ENCODE results near the gene MYO9B.

The MYO9B gene

DNA sequence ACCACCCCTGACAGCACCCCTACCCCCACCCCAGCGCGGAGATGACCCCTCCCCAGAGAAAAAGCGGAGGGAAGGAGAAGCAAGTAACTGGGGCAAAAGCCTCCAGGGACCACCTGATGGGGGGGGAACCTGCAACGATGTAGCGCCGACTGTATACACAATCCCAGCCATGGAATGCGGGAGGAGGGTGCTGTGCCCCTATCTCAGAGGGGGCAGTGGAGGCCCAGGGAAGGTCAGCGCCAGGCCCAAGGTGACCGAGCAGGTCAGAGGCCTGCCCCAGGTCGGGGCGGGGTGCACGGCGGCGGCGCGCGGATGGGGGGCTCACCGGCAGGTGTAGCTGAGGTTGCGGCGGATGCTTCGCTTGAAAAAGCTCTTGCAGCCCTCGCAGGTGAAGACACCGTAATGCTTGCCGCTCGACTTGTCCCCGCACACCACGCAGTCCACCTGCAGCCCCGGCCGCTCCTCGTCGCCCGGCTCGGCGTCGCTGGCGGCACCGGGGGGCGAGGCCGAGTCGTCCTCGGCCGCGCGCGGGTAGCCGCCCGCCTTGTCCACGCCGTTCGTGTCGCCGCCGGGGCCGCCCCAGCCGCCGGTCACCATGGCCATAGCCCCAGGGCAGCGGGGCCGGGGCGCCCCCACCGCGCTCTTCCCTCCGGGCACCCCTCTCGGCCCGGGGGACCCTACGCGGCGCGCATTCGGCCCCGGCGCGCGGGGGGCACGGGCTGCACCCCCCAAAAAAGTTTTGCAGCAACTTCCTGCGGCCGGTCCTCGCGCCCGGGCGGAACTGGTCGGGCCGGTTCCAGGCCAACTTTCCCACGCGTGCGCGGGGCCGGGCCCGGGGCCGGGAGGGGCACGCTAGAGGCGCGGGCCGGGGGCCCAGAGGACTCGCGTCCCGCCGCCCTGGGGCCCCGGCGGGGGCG is 169.3 kb downstream of the MYO9B start:
- DNase-seq: no peak

DNA sequence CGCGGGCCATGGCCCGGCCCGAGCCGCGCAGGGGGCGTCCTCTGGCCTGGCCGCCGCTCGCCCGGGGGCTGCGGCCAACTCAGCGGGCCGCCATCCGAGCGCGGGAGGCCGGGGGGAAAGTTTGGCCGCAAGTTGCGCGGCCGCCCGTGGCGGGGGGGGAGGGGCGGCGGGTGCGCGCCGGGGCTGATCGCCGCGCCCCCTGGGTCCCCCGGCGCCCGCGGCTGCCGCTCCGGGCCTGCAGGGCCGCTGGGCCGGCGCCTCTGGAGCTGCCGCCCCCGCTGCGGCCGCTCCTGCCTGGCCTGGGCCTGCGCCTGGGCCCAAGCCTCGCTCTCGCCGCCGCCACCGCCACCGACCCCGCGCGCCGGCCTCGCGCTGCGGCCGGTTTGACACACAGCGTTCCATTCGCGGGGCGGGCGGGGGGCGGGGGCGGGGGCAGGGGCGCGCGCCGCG is 170.0 kb downstream of the MYO9B start, which contains the start of gene NR2F6:
Gene NR2F6 (minus strand): TSS at position 385 of the 450 bp plus-strand sequence. CDS start 699 bp downstream, outside the sequence.
- DNase-seq: no peak

DNA sequence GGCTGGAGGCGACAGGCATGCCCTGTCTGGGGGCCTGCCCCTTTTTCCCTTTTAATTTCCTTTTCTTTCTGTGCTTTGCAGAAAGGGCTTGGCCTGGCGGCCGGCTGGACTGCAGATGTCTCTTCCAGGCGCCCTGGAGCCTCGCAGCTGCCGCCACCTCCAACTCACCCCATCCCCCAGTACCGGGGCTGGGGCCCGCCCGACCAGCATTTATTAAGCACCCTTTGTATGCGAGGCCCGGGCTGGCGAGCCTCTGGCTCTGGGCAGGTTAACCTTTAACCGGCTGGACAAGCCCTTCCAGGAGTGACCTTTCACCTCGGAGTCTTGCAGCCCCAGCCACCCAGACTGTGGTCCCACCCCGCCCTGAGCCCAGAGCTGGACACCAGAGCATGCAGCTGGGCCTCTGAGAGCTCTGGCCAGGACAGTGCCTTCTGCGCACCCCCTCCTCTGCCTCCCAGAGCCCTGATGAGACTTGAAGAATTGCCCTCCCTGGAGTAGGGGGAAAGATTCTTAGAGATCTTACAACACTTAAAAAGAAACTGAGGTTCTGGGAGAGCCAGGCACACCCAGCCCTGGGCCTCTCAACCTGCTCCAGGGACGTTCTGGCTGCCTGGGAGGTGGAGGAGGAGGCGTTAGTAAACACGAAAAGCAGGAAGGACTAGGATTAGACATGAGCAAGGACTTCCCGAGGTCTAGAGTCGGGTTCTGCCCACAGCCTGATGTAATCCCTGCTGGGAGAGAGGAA is 171.3 kb downstream of the MYO9B start:
- DNase-seq: no peak

DNA sequence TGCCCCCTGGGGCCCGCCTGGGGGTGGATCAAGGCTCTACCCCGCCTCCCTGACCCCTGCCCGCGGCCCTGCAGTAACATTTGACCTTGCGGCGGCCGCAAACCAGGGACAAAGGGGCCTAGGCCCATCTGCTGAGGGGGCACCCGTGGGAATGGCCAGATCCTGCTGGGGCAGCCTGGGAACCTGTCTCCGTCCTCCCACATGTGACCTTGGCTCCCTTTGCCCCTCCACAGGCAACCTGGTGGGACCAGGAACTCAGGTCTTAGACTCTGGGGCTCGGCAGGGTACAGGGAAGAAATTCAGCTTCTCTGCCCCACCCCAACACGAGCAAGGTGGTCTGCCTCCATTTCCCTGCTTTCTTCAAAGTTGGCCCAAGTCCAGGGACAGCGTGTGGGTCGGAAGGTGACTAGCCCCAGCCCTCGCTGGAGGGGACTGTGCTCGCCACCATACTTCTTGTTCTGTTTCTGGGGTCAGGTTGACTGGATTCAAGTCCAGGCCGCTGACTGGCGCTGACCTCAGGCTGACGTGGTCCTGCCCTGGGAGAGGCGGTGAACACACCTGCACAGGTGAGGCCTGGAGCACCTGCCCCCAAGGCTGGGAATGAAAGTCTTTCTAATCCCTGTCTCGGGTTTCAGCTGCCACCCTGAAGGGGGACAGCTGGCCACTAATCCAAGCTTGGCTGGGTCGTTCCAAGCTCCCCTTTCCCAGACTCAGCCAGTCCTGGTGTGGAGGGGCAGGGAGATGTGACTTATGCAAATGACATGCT is 172.6 kb downstream of the MYO9B start:
- DNase-seq: peak; percentile 54

DNA sequence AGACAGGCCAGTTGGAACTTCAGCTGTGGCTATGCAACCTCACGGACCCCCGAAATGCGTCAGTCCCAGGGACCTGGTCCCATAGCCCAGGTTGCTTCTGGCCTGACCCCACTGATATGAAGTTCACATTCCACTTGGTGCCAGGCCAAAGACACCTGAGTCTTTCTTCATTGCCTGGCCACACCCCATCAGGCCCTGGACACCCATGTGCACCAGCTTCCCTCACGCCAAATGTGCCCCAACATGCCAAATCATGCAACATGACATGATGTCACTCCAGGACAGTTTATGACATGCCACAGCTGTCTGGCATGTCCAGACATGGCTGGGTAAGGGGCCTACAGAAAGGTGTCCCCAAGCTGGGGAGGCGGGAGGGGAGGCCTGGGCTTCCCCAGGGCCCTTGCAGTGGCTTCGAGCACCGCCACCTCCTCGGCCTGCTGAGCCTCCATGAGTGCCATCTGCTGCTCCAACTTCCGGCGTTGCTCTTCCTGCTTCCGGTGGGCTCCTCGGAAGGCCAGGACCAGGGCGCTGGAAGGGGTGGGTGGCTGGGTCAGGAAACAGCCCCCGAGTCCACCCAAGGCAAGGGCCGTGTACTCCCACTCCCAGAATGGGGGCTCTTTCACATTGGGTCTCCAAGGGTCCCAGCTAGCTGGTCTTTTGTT is 174.4 kb downstream of the MYO9B start:
- DNase-seq: no peak

DNA sequence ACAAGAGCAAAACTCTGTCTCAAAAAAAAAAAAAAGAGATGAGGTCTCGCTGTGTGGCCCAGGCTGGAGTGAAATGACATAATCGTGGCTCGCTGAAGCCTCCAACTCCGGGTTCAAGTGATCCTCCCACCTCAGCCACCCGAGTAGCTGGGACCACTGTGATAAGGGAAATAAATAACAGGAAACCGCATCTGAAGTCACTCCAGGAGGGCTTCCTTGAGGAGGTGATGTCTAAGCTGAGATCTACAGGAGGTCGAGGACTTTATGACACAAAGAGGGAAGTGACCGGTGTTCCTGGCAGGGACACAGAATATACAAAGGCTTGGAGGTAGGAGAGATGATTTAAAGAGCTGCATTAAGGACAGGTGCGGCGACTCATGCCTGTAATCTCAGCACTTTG is 179.1 kb downstream of the MYO9B start:
- DNase-seq: no peak

DNA sequence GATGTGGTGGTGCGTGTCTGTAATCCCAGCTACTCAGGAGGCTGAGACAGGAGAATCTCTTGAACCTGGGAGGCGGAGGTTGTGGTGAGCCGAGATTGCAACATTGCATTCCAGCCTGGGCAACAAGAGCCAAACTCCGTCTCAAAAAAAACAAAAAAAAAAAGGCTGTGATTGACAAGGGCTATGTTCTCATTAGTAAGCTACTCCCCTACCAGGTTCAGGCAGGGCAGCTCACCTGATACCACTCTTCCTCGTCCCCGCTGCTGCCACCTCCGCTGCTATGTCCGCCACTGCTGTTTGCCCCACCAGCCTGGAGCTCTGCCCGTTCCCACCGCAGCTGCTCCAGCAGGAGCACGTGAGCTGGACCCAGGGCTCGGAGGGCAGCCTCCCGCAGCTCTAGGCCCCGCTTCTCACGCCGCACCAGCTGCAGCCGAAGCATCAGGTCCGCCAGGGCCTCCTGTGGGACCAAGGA is 179.6 kb downstream of the MYO9B start:
- peak; percentile 44 for DNase-seq

DNA sequence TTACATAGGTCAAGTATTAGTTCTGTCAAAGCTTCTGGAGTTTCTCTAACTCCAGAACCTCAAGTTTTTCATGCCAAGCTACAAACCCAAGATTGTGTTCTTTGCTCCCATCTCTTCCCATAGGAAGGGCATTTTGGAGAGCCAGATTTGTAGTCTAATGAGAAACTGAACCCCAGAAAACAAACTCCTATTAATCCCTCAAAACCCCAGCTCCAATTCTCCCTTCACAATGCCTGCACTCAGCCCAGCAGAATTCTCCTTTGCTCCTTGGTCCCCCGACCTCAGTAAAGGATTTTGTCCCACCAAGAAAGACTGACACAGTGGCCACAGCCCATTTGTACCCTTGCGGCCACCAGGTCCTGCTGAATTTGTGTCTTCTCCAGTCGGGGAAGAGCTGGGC is 180.6 kb downstream of the MYO9B start:
- DNase-seq: no peak

DNA sequence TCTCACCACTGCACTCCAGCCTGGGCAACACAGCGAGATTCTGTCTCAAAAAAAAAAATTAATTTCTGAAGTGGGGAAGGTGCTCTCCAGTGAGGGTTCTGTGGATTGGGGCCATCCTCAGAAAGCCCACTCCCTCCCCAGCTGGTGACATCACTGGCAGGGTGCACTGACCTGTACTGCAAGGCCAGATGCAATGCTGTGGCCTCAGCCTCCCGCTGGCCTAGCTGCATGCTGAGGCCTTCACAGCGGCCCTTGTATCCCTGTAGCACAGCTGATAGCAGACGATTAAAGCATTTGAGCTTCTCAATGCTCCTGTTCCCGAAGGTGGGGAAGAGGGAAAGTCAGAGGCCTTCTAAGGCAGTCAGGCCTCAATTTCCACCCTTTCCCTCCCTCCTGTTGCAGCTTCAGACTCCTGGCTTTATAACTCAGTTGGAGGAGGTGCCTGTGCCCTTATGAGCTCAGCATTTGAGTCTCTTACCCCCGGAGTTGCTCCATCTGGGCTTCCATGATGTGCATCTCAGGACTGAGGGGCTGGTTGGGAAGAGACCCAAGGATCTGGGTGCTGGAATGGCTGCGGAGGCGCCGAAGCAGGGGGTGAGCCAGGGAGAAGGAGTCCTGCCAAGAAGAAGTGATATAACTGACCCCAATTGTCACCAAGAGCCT is 183.7 kb downstream of the MYO9B start:
- no peak for DNase-seq

DNA sequence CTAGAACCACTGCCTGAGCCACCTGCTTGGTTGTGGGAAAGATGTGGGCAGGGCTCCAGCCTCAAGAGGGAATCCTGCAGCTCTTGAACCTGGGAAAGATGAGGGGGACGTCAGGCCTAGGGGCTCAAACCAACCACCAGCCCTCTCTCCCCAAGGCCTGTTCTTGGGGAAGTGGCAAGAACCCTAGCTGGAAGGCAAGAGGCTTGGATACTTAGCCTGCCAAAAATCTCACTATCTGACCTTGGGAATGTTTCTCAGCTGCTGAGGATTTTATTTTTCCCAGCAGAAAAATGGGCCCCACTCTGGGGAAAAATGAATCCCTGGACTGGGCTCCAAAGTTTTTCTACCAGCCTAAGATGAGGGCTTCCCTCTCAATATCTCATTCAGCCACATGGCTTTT is 184.4 kb downstream of the MYO9B start:
- no peak for DNase-seq

DNA sequence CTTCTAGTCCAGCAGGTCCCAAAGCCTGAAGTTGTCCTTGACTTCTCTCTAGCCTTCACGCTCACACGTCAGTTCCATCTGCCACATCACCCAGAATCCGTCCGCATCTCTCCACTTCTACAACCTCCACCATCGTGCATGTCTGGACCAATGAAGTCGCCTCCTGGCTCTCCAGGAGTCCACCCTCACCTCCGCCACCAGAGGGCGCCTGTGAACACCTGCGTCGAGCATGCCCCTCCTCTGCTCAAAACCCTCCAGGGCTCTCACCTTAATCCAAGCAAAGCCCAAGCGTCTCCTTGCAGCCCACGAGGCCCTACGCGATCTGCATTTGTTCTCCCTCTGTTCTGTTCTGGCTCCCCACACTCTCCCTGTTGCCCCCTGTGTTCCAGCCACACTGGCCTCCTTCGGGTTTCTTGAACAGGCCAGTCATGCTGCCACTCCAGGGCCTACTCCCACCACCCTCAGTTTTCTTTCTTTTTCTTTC is 185.3 kb downstream of the MYO9B start:
- DNase-seq: peak; percentile 84

DNA sequence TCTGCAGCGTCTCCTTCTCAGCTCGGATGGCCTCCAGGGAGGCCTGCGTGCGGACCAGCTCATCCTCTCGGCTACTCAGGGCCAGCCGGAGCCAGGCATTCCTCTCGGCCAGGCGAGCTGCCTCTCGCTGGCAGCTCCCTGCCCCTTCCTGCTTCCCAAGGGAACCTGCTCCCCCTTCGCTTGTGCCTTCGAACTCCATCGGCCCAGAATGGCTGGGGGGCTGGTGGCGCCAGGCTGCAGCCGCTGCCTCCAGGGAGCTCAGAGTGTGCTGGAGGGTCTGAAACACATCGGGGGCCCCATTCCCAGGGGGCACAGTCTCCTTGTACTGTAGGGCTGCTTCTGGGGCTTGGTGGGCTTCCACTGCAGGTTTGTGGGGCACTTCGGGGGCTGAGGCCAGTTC is 187.0 kb downstream of the MYO9B start:
- no peak for DNase-seq

All from NCI-H2029 (cell line).